Tibial nerve (tissue), 4 donors: ENCODE measurements around the gene CYSRT1. TPM values are rescaled to one million over a fixed set of nuclear protein-coding genes. Genes with fewer than 3 reads are reported as not detected.
"Not testable (repeated sequence)": the region's sequence is repeated elsewhere in the genome, so short reads cannot be mapped to it uniquely, and the experiment has no call there.

Source experiments
- DNase-seq, 2 donors: peaks; one replicate each; pipeline ENCODE4 v3.0.0-alpha.2; 2019; ENCODE audit warnings: low spot score in 2 of 2
- H3K27ac ChIP-seq, 4 donors: fragments of 200-600 bp; sonication (generic) in 3 of 4; one replicate each; pipeline ENCODE4 v1.5.1; 2017 to 2019; ENCODE audit warnings: mild to moderate bottlenecking in 1 of 4
- H3K27me3 ChIP-seq, 2 donors: fragments of 200-600 bp; sonication (generic) in 1 of 2; one replicate each; pipeline versions ENCODE4 v1.5.1 to v1.6.0; 2017 to 2019
- H3K36me3 ChIP-seq, 3 donors: fragments of 200-600 bp; sonication (generic); one replicate each; pipeline ENCODE4 v1.5.1; 2018 to 2019
- H3K4me1 ChIP-seq, 4 donors: fragments of 200-600 bp; sonication (generic) in 3 of 4; one replicate each; pipeline ENCODE4 v1.5.1; 2017 to 2019
- H3K4me3 ChIP-seq, 4 donors: fragments of 200-600 bp; sonication (generic) in 3 of 4; one replicate each; pipeline ENCODE4 v1.5.1; 2017 to 2019; ENCODE audit warnings: mild to moderate bottlenecking in 1 of 4, moderate library complexity in 1 of 4
- H3K9me3 ChIP-seq, 4 donors: fragments of 200-600 bp; sonication (generic) in 3 of 4; one replicate each; pipeline ENCODE4 v1.5.1; 2017 to 2019
- CTCF ChIP-seq, 5 experiments: fragments of 200-600 bp in 3 of 5; fragments of 450-650 bp in 2 of 5; sonication (generic) in 3 of 5; IDR thresholded peaks; one replicate each; pipeline ENCODE4 v1.5.1; 2016 to 2019; ENCODE audit warnings: antibody characterized with exemption in 5 of 5, mild to moderate bottlenecking in 3 of 5, moderate library complexity in 2 of 5
- EP300 ChIP-seq, 2 donors: sonication (generic); formaldehyde crosslinking; IDR thresholded peaks; one replicate each; pipeline ENCODE4 v1.6.1; 2017; ENCODE audit warnings: antibody characterized with exemption in 2 of 2, mild to moderate bottlenecking in 1 of 2
- POLR2A ChIP-seq, 2 donors: fragments of 450-650 bp; IDR thresholded peaks; one replicate each; pipeline ENCODE4 v1.6.1; 2017; ENCODE audit warnings: antibody characterized with exemption in 2 of 2, mild to moderate bottlenecking in 2 of 2, moderate library complexity in 2 of 2
- WGBS, 2 donors: methylation state at CpG; one replicate each; pipeline ENCODE4 v1.1.5; 2018; 5-methylcytosine and 5-hydroxymethylcytosine counted together
- total RNA-seq, 4 donors: library from RNA; depleted of rRNA; stranded (reverse); fragments of >200 nt; gene quantifications; one replicate each; pipeline ENCODE4 v1.1.0, GENCODE V29; 2016

CYSRT1 gene
- total RNA-seq, 4 donors from 2014 or later: not detected

- WGBS, 2 donors: 7 to 15% methylated on average over 11 to 23 of the region's 31 CpGs
- TF ChIP-seq CTCF (IDR thresholded peaks at IDR 0.05) (peak; percentile 97 to 99 (median 98)), POLR2A (IDR thresholded peaks at IDR 0.05) (peak in 1 of 2 donors; percentile 18), EP300 (IDR thresholded peaks at IDR 0.05) (peak in 1 of 2 donors; percentile 13)
- peaks cover 0 to 49% (median 23%) of the 10 kb centered on the region in 4 donors for H3K4me1 ChIP-seq
- H3K4me3 ChIP-seq: peak overlapping the region in 2 of 4 donors; percentile 15 to 27
- no peaks in the 10 kb centered on the region for H3K36me3 ChIP-seq
- H3K27me3 ChIP-seq: peaks cover 0 to 31% of the 10 kb centered on the region in 2 donors
- H3K27ac ChIP-seq: peak overlapping the region in 2 of 4 donors; percentile 37 to 43
- no peaks in the 10 kb centered on the region for H3K9me3 ChIP-seq
- peak; percentile 68 to 72 for DNase-seq
Observed at GRCh38 chr9:137236238-137236935, 11.4 kb downstream of the CYSRT1 start.

GRCh38 chr9:137236936-137237421, 12.0 kb downstream of the CYSRT1 start:
- Histone ChIP-seq H3K36me3 (no peaks in the 10 kb centered on the region), H3K9me3 (no peaks in the 10 kb centered on the region), H3K27me3 (peaks cover 0 to 25% of the 10 kb centered on the region in 2 donors), H3K4me1 (peaks cover 0 to 53% (median 27%) of the 10 kb centered on the region in 4 donors), H3K4me3 (no peak overlapping the region), H3K27ac (peak overlapping the region in 2 of 4 donors; percentile 37 to 43)
- no peak for DNase-seq
- 32 to 55% methylated on average over 7 to 8 of the region's 11 CpGs for WGBS, 2 donors
- TF ChIP-seq CTCF (IDR thresholded peaks at IDR 0.05) (no peak), EP300 (IDR thresholded peaks at IDR 0.05) (no peak), POLR2A (IDR thresholded peaks at IDR 0.05) (no peak)

GRCh38 chr9:137237759-137238726, 13.1 kb downstream of the CYSRT1 start:
- Histone ChIP-seq H3K27me3 (peaks cover 0 to 14% of the 10 kb centered on the region in 2 donors), H3K4me3 (no peak overlapping the region), H3K36me3 (peaks cover 0 to 11% (median 9%) of the 10 kb centered on the region in 3 donors), H3K4me1 (peaks cover 0 to 63% (median 37%) of the 10 kb centered on the region in 4 donors), H3K27ac (peak overlapping the region in 1 of 4 donors; percentile 43), H3K9me3 (no peaks in the 10 kb centered on the region)
- TF ChIP-seq POLR2A (IDR thresholded peaks at IDR 0.05) (no peak), CTCF (IDR thresholded peaks at IDR 0.05) (no peak), EP300 (IDR thresholded peaks at IDR 0.05) (no peak)
- WGBS, 2 donors: 54 to 68% methylated on average over 9 to 13 of the region's 13 CpGs
- DNase-seq: no peak

GRCh38 chr9:137239541-137240200, 14.7 kb downstream of the CYSRT1 start:
- not testable (repeated sequence) for H3K9me3 ChIP-seq, H3K27me3 ChIP-seq, DNase-seq
- H3K36me3 ChIP-seq: peaks cover 0 to 20% (median 10%) of the 10 kb centered on the region in 3 donors
- H3K27ac ChIP-seq: peak overlapping the region; percentile 56 to 97 (median 92)
- WGBS, 2 donors: 44 to 46% methylated on average over 26 to 27 of the region's 27 CpGs
- H3K4me1 ChIP-seq: peaks cover 0 to 80% (median 39%) of the 10 kb centered on the region in 4 donors
- peak overlapping the region; percentile 45 to 90 (median 70) for H3K4me3 ChIP-seq

GRCh38 chr9:137240318-137240840, 15.4 kb downstream of the CYSRT1 start:
- Histone ChIP-seq H3K4me1 (peaks cover 0 to 80% (median 38%) of the 10 kb centered on the region in 4 donors), H3K36me3 (peaks cover 0 to 20% (median 10%) of the 10 kb centered on the region in 3 donors), H3K27me3 (no peaks in the 10 kb centered on the region), H3K9me3 (no peaks in the 10 kb centered on the region), H3K4me3 (peak overlapping the region; percentile 45 to 90 (median 70)), H3K27ac (peak overlapping the region; percentile 56 to 97 (median 92))
- TF ChIP-seq EP300 (IDR thresholded peaks at IDR 0.05) (peak in 1 of 2 donors; percentile 27), CTCF (IDR thresholded peaks at IDR 0.05) (no peak)
- DNase-seq: peak; percentile 35 to 37
- 1 to 2% methylated on average over 13 to 31 of the region's 58 CpGs for WGBS, 2 donors
